H9 (cell line): ENCODE measurements around the gene DCTN5. TPM values are rescaled to one million over a fixed set of nuclear protein-coding genes. Genes with fewer than 3 reads are reported as not detected.
A peak's percentile ranks its signal among the peaks of the same experiment; 100 is the strongest.

Source experiments
- DNase-seq: peaks from one replicate; pipeline ENCODE4 v3.0.0-alpha.2; 2017
- H2AFZ ChIP-seq: one replicate; pipeline ENCODE4 v1.6.1; 2013; ENCODE audit warnings: mild to moderate bottlenecking, low read length, control low read depth, moderate library complexity
- H2AK5ac ChIP-seq: 2 replicates; pipeline ENCODE4 v1.6.1; 2013; ENCODE audit warnings: low read length, control low read depth, mixed read lengths; ENCODE audit not compliant: insufficient read length
- H2BK120ac ChIP-seq: one replicate; pipeline ENCODE4 v1.6.1; 2013; ENCODE audit warnings: low read depth, mild to moderate bottlenecking, low read length, control low read depth, inconsistent platforms; ENCODE audit not compliant: poor library complexity, severe bottlenecking
- H2BK12ac ChIP-seq: 2 replicates; pipeline ENCODE4 v1.6.1; 2013; ENCODE audit warnings: low read length, control low read depth, mixed read lengths, low read depth; ENCODE audit not compliant: insufficient read length
- H2BK15ac ChIP-seq: 2 replicates; pipeline ENCODE4 v1.6.1; 2013; ENCODE audit warnings: low read depth, low read length, control low read depth
- H2BK20ac ChIP-seq: one replicate; pipeline ENCODE4 v1.6.1; 2013; ENCODE audit warnings: low read depth, mild to moderate bottlenecking, low read length, control low read depth, inconsistent platforms; ENCODE audit not compliant: poor library complexity, severe bottlenecking
- H2BK5ac ChIP-seq: 2 replicates; pipeline ENCODE4 v1.6.1; 2013; ENCODE audit warnings: low read length, control low read depth, mixed read lengths; ENCODE audit not compliant: insufficient read length
- H3K14ac ChIP-seq: 2 replicates; pipeline ENCODE4 v1.6.1; 2013; ENCODE audit warnings: low read length, control low read depth; ENCODE audit not compliant: insufficient read depth
- H3K18ac ChIP-seq: 2 replicates; pipeline ENCODE4 v1.6.1; 2013; ENCODE audit warnings: low read depth, mild to moderate bottlenecking, mixed read lengths, low read length, control low read depth; ENCODE audit not compliant: insufficient read length
- H3K23ac ChIP-seq: 2 replicates; pipeline ENCODE4 v1.6.1; 2013; ENCODE audit warnings: low read length, control low read depth, mixed read lengths, low read depth; ENCODE audit not compliant: insufficient read length
- H3K23me2 ChIP-seq: 2 replicates; pipeline ENCODE4 v1.6.1; 2013; ENCODE audit warnings: low read depth, mild to moderate bottlenecking, mixed read lengths, low read length, control low read depth; ENCODE audit not compliant: insufficient read length, poor library complexity, severe bottlenecking
- H3K27ac ChIP-seq: 2 replicates; pipeline ENCODE4 v1.5.1; 2013; ENCODE audit warnings: low read length, control low read depth, mixed read lengths, low read depth; ENCODE audit not compliant: insufficient read length
- H3K27me3 ChIP-seq: 2 replicates; pipeline ENCODE4 v1.6.1; 2013; ENCODE audit warnings: low read length, control low read depth, inconsistent platforms; ENCODE audit not compliant: insufficient read depth
- H3K4ac ChIP-seq: 2 replicates; pipeline ENCODE4 v1.6.1; 2013; ENCODE audit warnings: low read depth, mild to moderate bottlenecking, control low read depth, inconsistent platforms, low read length, moderate library complexity
- H3K4me1 ChIP-seq: 2 replicates; pipeline ENCODE4 v1.6.1; 2013; ENCODE audit warnings: low read length, control low read depth, inconsistent platforms; ENCODE audit not compliant: insufficient read depth
- H3K4me2 ChIP-seq: 2 replicates; pipeline ENCODE4 v1.6.1; 2013; ENCODE audit warnings: low read length, control low read depth, mixed read lengths; ENCODE audit not compliant: insufficient read length, insufficient read depth
- H3K56ac ChIP-seq: 2 replicates; pipeline ENCODE4 v1.6.1; 2013; ENCODE audit warnings: low read depth, mild to moderate bottlenecking, mixed read lengths, low read length, control low read depth; ENCODE audit not compliant: insufficient read length
- H3K79me1 ChIP-seq: 2 replicates; pipeline ENCODE4 v1.6.1; 2013; ENCODE audit warnings: low read depth, mild to moderate bottlenecking, moderate library complexity, low read length, control low read depth, inconsistent platforms; ENCODE audit not compliant: insufficient read depth, poor library complexity, severe bottlenecking
- H3K79me2 ChIP-seq: 2 replicates; pipeline ENCODE4 v1.6.1; 2013; ENCODE audit warnings: low read length, control low read depth, inconsistent platforms; ENCODE audit not compliant: insufficient read depth
- H3K9ac ChIP-seq: 2 replicates; pipeline ENCODE4 v1.6.1; 2013; ENCODE audit warnings: low read length, control low read depth, mixed read lengths; ENCODE audit not compliant: insufficient read length; ENCODE audit errors: extremely low read depth
- H3K9me3 ChIP-seq: one replicate; pipeline ENCODE4 v1.6.1; 2013; ENCODE audit warnings: low read depth, low read length, inconsistent platforms; ENCODE audit not compliant: control insufficient read depth
- H3T11ph ChIP-seq: one replicate; pipeline ENCODE4 v1.6.1; 2013; ENCODE audit warnings: mild to moderate bottlenecking, low read length, control low read depth, inconsistent platforms
- H4K20me1 ChIP-seq: one replicate; pipeline ENCODE4 v1.6.1; 2013; ENCODE audit not compliant: control insufficient read depth, insufficient read length, insufficient read depth
- H4K5ac ChIP-seq: 2 replicates; pipeline ENCODE4 v1.6.1; 2013; ENCODE audit warnings: low read depth, mild to moderate bottlenecking, mixed read lengths, low read length, control low read depth; ENCODE audit not compliant: insufficient read length
- H4K8ac ChIP-seq: replicated peaks from 2 replicates; pipeline ENCODE4 v1.6.1; 2013; ENCODE audit warnings: low read length, control low read depth, mixed read lengths, low read depth; ENCODE audit not compliant: insufficient read length
- H4K91ac ChIP-seq: 2 replicates; pipeline ENCODE4 v1.6.1; 2013; ENCODE audit warnings: low read depth, mild to moderate bottlenecking, moderate library complexity, mixed read lengths, low read length, control low read depth; ENCODE audit not compliant: insufficient read length
- H3K27ac Mint-ChIP-seq, 3 experiments: 2 replicates in 2 of 3; 3 replicates in 1 of 3; pipeline ENCODE4 v1.8.0; 2020 to 2021; ENCODE audit warnings: mixed read lengths in 3 of 3, mild to moderate bottlenecking in 1 of 3, moderate library complexity in 1 of 3
- H3K27me3 Mint-ChIP-seq: 2 replicates; pipeline ENCODE4 v1.8.0; 2021; ENCODE audit warnings: low read depth, mild to moderate bottlenecking, moderate library complexity, mixed read lengths
- H3K36me3 Mint-ChIP-seq, 3 experiments: 2 replicates in 2 of 3; 3 replicates in 1 of 3; pipeline ENCODE4 v1.8.0; 2020 to 2021; ENCODE audit warnings: low read depth in 3 of 3, mixed read lengths in 3 of 3; ENCODE audit not compliant: insufficient read depth in 1 of 3
- H3K4me1 Mint-ChIP-seq, 2 experiments: 2 replicates each; pipeline ENCODE4 v1.8.0; 2020; ENCODE audit warnings: mixed read lengths in 2 of 2
- H3K4me3 Mint-ChIP-seq, 2 experiments: 2 replicates in 1 of 2; 3 replicates in 1 of 2; pipeline ENCODE4 v1.8.0; 2020 to 2021; ENCODE audit warnings: mild to moderate bottlenecking in 2 of 2, mixed read lengths in 2 of 2, moderate library complexity in 1 of 2
- H3K9me3 Mint-ChIP-seq, 2 experiments: 2 replicates in 1 of 2; 3 replicates in 1 of 2; pipeline ENCODE4 v1.8.0; 2020; ENCODE audit warnings: mild to moderate bottlenecking in 2 of 2, mixed read lengths in 2 of 2, moderate library complexity in 1 of 2
- WGBS: extraction: QIAGEN DNeasy Blood & Tissue Kit; methylation state at CpG from one replicate; pipeline ENCODE4 v1.1.7; 2013; ENCODE audit warnings: missing lambda C conversion rate, low lambda C conversion rate, mixed read lengths; ENCODE audit not compliant: insufficient read length; ENCODE audit errors: extremely low coverage; 5-methylcytosine and 5-hydroxymethylcytosine counted together
- total RNA-seq: library from RNA; stranded (reverse); gene quantifications from 2 replicates; pipeline ENCODE4 v1.2.1, GENCODE V29; 2021
- TF ChIP-seq, protein P1 (sequence below): fragments of 200-600 bp; sonication (generic); conservative IDR thresholded peaks from 3 replicates; pipeline ENCODE4 v1.8.0; 2021; ENCODE audit warnings: antibody characterized with exemption, mild to moderate bottlenecking

The DCTN5 gene
- total RNA-seq, 1 experiment from 2014 or later: 114 TPM

- Histone ChIP-seq H3K18ac (no peak overlapping the region), H2BK120ac (no peak overlapping the region), H2BK12ac (no peak overlapping the region), H2BK5ac (no peak overlapping the region), H3K27ac (no peak overlapping the region), H4K8ac (no peak overlapping the region), H3K79me1 (no peaks in the 10 kb centered on the region), H4K5ac (no peak overlapping the region), H3K4me1 (no peaks in the 10 kb centered on the region), H3K27me3 (no peaks in the 10 kb centered on the region), H3K9me3 (no peaks in the 10 kb centered on the region), H2BK15ac (no peak overlapping the region), H3K23ac (no peak overlapping the region), H3K4me2 (no peak overlapping the region), H3K79me2 (no peaks in the 10 kb centered on the region), H3K56ac (no peak overlapping the region), H2BK20ac (no peak overlapping the region), H2AK5ac (no peak overlapping the region), H2AFZ (no peak overlapping the region), H4K91ac (no peak overlapping the region), H3K23me2 (no peaks in the 10 kb centered on the region), H3T11ph (no peak overlapping the region), H4K20me1 (no peaks in the 10 kb centered on the region), H3K4ac (no peak overlapping the region), H3K14ac (no peak overlapping the region), H3K9ac (no peak overlapping the region)
- DNase-seq: no peak
- TF ChIP-seq, protein P1, sequence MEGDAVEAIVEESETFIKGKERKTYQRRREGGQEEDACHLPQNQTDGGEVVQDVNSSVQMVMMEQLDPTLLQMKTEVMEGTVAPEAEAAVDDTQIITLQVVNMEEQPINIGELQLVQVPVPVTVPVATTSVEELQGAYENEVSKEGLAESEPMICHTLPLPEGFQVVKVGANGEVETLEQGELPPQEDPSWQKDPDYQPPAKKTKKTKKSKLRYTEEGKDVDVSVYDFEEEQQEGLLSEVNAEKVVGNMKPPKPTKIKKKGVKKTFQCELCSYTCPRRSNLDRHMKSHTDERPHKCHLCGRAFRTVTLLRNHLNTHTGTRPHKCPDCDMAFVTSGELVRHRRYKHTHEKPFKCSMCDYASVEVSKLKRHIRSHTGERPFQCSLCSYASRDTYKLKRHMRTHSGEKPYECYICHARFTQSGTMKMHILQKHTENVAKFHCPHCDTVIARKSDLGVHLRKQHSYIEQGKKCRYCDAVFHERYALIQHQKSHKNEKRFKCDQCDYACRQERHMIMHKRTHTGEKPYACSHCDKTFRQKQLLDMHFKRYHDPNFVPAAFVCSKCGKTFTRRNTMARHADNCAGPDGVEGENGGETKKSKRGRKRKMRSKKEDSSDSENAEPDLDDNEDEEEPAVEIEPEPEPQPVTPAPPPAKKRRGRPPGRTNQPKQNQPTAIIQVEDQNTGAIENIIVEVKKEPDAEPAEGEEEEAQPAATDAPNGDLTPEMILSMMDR: no peak
- no peaks in the 10 kb centered on the region for H3K27me3 Mint-ChIP-seq
- WGBS: no CpG with 5 or more reads among the region's 6 CpGs
- H3K36me3 Mint-ChIP-seq: peaks cover 14 to 62% (median 38%) of the 10 kb centered on the region in 3 experiments; a peak in 6 of 7 replicates
- H3K4me3 Mint-ChIP-seq: no peak overlapping the region
- H3K27ac Mint-ChIP-seq: peak overlapping the region in 2 of 3 experiments; percentile 7 to 44; a peak in 1 of 7 replicates
- H3K4me1 Mint-ChIP-seq: no peaks in the 10 kb centered on the region
- no peaks in the 10 kb centered on the region for H3K9me3 Mint-ChIP-seq
These were observed 33.5 kb upstream of the DCTN5 start for GRCh38 chr16:23607726-23608125.
